Measurements from ENCODE around the gene SPRY1.
A peak's percentile ranks its signal among the peaks of the same experiment; 100 is the strongest.

The SPRY1 gene

GRCh38 chr4:123403080-123403604, 6.5 kb downstream of the SPRY1 start:
- H3K4me2 ChIP-seq (ENCODE audit: low read depth, low read length, poor library complexity, severe bottlenecking): peak overlapping the region; percentile 89
- H3K79me2 ChIP-seq (ENCODE audit: insufficient read depth, low read length): peaks cover 94% of the 10 kb centered on the region
- H3K9me2 ChIP-seq (replicated peaks; ENCODE audit: low read depth, low read length): no peaks in the 10 kb centered on the region
- H3K27me3 ChIP-seq (ENCODE audit: insufficient read depth, low read length, poor library complexity, severe bottlenecking): peaks cover 4% of the 10 kb centered on the region
- peaks cover 47% of the 10 kb centered on the region for H3K4me1 ChIP-seq (ENCODE audit: insufficient read depth, low read length, poor library complexity, severe bottlenecking)
- H2AFZ ChIP-seq (ENCODE audit: low read length): no peak overlapping the region
- TF ChIP-seq CTCF (conservative IDR thresholded peaks at IDR 0.05; ENCODE audit: low read length) (no peak), EZH2phosphoT487 (IDR thresholded peaks at IDR 0.05; ENCODE audit: borderline replicate concordance) (no peak)
- peak overlapping the region; percentile 89 for H3K9ac ChIP-seq (ENCODE audit: low read depth, low read length, poor library complexity, severe bottlenecking)
- H3K9me3 ChIP-seq (ENCODE audit: insufficient read depth, low read depth, low read length): no peaks in the 10 kb centered on the region
- peaks cover 89% of the 10 kb centered on the region for H4K20me1 ChIP-seq (ENCODE audit: insufficient read depth, low read length, poor library complexity, severe bottlenecking)
- peak overlapping the region; percentile 78 for H3K4me3 ChIP-seq (ENCODE audit: low read length, poor library complexity, severe bottlenecking)
- H3F3A ChIP-seq (ENCODE audit: low read depth): no peaks in the 10 kb centered on the region
- H3K36me3 ChIP-seq (ENCODE audit: insufficient read depth, low read length): peaks cover 48% of the 10 kb centered on the region

- Histone ChIP-seq H3K4me2 (ENCODE audit: low read depth, low read length, poor library complexity, severe bottlenecking) (peak overlapping the region; percentile 89), H3K36me3 (ENCODE audit: insufficient read depth, low read length) (peaks cover 48% of the 10 kb centered on the region), H3K79me2 (ENCODE audit: insufficient read depth, low read length) (peaks cover 92% of the 10 kb centered on the region), H2AFZ (ENCODE audit: low read length) (no peak overlapping the region), H3K9me3 (ENCODE audit: insufficient read depth, low read depth, low read length) (no peaks in the 10 kb centered on the region), H3F3A (ENCODE audit: low read depth) (0 out of 2 replicates have a peak, but pooled peaks cover 4% of the 10 kb centered on the region), H3K9me2 (replicated peaks; ENCODE audit: low read depth, low read length) (no peaks in the 10 kb centered on the region), H3K4me3 (ENCODE audit: low read length, poor library complexity, severe bottlenecking) (peak overlapping the region; percentile 78), H4K20me1 (ENCODE audit: insufficient read depth, low read length, poor library complexity, severe bottlenecking) (peaks cover 82% of the 10 kb centered on the region), H3K9ac (ENCODE audit: low read depth, low read length, poor library complexity, severe bottlenecking) (peak overlapping the region; percentile 44), H3K27me3 (ENCODE audit: insufficient read depth, low read length, poor library complexity, severe bottlenecking) (peaks cover 2% of the 10 kb centered on the region), H3K4me1 (ENCODE audit: insufficient read depth, low read length, poor library complexity, severe bottlenecking) (peaks cover 58% of the 10 kb centered on the region)
- TF ChIP-seq EZH2phosphoT487 (IDR thresholded peaks at IDR 0.05; ENCODE audit: borderline replicate concordance): no peak
- no peak for TF ChIP-seq CTCF (conservative IDR thresholded peaks at IDR 0.05; ENCODE audit: low read length)
These were observed 7.9 kb downstream of the SPRY1 start for GRCh38 chr4:123404533-123404932.

GRCh38 chr4:123405267-123405865, 8.8 kb downstream of the SPRY1 start:
- Histone ChIP-seq H3K4me3 (ENCODE audit: low read length, poor library complexity, severe bottlenecking) (peak overlapping the region; percentile 78), H3K9me2 (replicated peaks; ENCODE audit: low read depth, low read length) (no peaks in the 10 kb centered on the region), H3K79me2 (ENCODE audit: insufficient read depth, low read length) (peaks cover 89% of the 10 kb centered on the region), H2AFZ (ENCODE audit: low read length) (no peak overlapping the region), H3K4me1 (ENCODE audit: insufficient read depth, low read length, poor library complexity, severe bottlenecking) (peaks cover 64% of the 10 kb centered on the region), H3K9ac (ENCODE audit: low read depth, low read length, poor library complexity, severe bottlenecking) (peak overlapping the region; percentile 44), H4K20me1 (ENCODE audit: insufficient read depth, low read length, poor library complexity, severe bottlenecking) (peaks cover 74% of the 10 kb centered on the region), H3K36me3 (ENCODE audit: insufficient read depth, low read length) (peaks cover 48% of the 10 kb centered on the region), H3K4me2 (ENCODE audit: low read depth, low read length, poor library complexity, severe bottlenecking) (peak overlapping the region; percentile 89), H3K9me3 (ENCODE audit: insufficient read depth, low read depth, low read length) (no peaks in the 10 kb centered on the region), H3K27me3 (ENCODE audit: insufficient read depth, low read length, poor library complexity, severe bottlenecking) (no peaks in the 10 kb centered on the region), H3F3A (ENCODE audit: low read depth) (0 out of 2 replicates have a peak, but pooled peaks cover 4% of the 10 kb centered on the region)
- TF ChIP-seq CTCF (conservative IDR thresholded peaks at IDR 0.05; ENCODE audit: low read length): no peak
- no peak for TF ChIP-seq EZH2phosphoT487 (IDR thresholded peaks at IDR 0.05; ENCODE audit: borderline replicate concordance)

Data from Loucy (cell line).